GM12865 (cell line): ENCODE data around the gene CTNNA1.

Experiments
- DNase-seq: peaks from one replicate; pipeline ENCODE4 v3.0.0; 2010; ENCODE audit warnings: low read depth
- H3K4me3 ChIP-seq: 2 replicates; pipeline ENCODE4 v1.5.1; 2011; ENCODE audit warnings: mild to moderate bottlenecking, low read depth, low read length, control low read depth
- CTCF ChIP-seq: IDR thresholded peaks from 2 replicates; pipeline ENCODE4 v1.5.1; 2011; ENCODE audit warnings: low read length, control low read depth, low read depth, inconsistent platforms; ENCODE audit not compliant: insufficient read depth; ENCODE audit errors: missing control alignments

The CTNNA1 gene

GRCh38 chr5:138926688-138927448, 173.6 kb downstream of the CTNNA1 start:
- DNase-seq = no peak
- no peak for TF ChIP-seq CTCF
- H3K4me3 ChIP-seq = no peak overlapping the region

DNA sequence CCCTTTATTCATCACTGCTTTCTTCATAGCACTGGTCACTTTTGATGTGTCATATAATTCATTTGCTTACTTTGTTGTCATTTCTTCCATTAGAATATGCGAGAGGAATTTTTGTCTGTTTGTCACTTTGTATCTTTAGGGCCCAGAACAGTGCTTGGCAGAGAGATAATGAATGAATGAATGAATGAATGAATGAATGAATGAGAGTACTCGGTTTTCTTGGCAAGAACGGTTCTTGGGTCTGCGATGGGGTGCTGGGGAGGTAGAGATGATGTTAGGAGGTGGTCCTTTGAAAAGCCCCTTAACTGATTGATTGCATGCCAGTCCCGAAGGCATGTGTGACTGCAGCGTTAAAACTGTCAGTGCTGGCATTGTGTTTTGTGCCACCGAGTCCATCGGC, 174.3 kb downstream of the CTNNA1 start:
- no peak overlapping the region for H3K4me3 ChIP-seq
- TF ChIP-seq CTCF = no peak
- DNase-seq = no peak

DNA sequence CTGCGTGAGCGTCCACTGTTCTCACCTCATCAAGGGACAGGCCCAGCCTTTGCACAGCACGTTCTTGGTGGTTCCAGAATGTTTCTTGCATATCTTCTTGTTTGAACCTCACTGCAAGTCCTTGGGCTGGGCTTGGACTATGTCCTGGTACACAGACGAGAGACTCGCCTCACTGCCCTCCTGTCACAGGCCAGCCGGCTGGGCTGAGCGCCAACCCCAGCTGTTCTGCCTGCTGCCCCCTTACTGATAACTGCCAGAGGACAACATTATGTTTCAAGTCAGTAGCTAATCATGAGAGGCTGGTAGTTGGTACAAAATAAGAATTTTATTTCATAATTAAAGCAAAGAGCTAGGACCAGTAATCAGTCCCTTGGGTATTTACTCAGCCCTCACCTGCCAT, 174.8 kb downstream of the CTNNA1 start:
- no peak for TF ChIP-seq CTCF
- DNase-seq = no peak
- no peak overlapping the region for H3K4me3 ChIP-seq

DNA sequence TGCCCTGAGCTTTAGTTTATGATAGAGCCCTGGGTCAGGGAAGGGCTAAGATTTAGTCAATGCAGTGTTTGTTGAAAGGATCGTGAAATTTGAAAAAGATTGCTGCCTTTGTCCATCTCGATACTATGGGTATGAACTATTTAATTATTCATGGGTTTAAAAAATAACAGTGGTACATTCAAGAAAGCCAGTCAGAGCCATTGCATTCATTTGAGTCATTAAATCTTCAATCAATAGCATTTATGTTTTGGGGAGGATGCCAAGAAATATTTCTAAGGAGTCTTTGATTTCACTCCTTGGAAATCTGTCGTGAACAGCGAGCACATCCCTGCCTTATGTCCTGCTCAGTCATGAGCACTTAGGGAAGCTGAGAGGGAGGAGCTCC, 176.3 kb downstream of the CTNNA1 start:
- no peak for TF ChIP-seq CTCF
- no peak for DNase-seq
- H3K4me3 ChIP-seq = no peak overlapping the region

DNA sequence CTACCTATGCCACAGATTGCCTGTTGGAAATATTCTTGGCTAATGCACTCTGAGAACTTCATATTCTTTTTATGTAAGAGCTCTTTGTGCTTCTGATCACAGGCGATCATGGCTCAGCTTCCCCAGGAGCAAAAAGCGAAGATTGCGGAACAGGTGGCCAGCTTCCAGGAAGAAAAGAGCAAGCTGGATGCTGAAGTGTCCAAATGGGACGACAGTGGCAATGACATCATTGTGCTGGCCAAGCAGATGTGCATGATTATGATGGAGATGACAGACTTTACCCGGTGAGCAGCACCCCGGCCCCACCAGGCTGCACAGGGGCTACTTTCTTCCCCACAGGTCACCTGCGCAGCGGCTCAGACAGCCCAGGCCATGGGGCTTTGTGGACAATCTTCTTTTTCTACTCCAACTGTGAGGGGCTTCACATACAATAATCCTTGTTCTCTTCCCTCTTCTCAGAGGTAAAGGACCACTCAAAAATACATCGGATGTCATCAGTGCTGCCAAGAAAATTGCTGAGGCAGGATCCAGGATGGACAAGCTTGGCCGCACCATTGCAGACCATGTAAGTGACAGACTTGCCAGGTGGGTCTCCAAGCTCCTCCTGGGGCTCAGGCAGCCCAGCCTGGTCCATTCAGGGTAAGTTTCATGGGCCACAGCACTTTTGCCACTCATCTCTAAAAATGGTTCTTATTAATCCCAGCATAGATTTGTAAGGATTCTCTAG, 177.3 kb downstream of the CTNNA1 start:
- no peak for TF ChIP-seq CTCF
- no peak overlapping the region for H3K4me3 ChIP-seq
- no peak for DNase-seq

- DNase-seq = peak; percentile 27
- TF ChIP-seq CTCF = peak; percentile 3
These were observed 179.1 kb downstream of the CTNNA1 start for GRCh38 chr5:138932171-138932810.

More at GRCh38 chr5:138932171-138932810, 179.1 kb downstream of the CTNNA1 start:
- H3K4me3 ChIP-seq = no peak overlapping the region
